Measurements from ENCODE around the gene INTS3.
"Not testable (repeated sequence)": the region's sequence is repeated elsewhere in the genome, so short reads cannot be mapped to it uniquely, and the experiment has no call there.

Gene INTS3

DNA sequence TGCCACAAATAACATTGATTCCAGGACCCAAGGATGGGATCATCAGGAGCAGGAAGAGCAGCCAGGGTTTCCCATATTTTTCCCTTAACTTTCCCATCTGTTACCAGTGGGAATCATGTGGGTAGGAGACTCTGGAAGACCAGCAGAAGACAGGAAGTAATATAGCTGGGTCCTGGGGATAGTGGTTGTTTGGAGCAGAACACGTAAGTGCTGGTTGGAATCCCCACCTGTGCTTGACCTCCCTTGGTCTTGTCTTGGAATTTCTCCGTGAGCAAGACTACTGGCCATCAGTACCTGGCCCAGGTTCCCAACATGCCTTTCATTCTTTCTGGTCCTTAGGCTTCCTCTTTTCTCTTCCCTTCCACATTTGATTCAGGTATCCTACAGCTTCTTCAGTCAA lies 26.4 kb downstream of the INTS3 start:
- DNase-seq (ENCODE audit: low read depth in 2 of 2): no peak

DNA sequence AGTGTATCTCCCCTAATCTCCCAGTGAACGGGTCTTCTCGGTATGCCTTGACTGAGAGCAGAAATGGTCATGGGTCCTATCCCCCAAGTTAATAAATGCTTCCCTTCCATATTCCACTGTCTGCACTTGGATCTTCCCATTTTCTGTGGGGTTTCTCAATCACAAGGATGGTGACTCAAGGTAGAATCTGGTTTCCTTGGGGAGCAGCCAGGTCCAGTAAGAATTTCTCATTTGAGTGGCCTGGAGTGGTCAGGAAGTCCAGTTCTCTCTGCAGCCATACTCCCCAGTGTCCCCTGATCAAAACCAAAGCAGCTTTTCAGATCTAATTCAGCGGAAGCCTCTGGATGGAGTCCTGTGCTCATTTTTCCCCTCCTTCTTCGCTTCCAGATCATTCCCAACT lies 32.6 kb downstream of the INTS3 start:
- no peak for DNase-seq (ENCODE audit: low read depth in 2 of 2)

DNA sequence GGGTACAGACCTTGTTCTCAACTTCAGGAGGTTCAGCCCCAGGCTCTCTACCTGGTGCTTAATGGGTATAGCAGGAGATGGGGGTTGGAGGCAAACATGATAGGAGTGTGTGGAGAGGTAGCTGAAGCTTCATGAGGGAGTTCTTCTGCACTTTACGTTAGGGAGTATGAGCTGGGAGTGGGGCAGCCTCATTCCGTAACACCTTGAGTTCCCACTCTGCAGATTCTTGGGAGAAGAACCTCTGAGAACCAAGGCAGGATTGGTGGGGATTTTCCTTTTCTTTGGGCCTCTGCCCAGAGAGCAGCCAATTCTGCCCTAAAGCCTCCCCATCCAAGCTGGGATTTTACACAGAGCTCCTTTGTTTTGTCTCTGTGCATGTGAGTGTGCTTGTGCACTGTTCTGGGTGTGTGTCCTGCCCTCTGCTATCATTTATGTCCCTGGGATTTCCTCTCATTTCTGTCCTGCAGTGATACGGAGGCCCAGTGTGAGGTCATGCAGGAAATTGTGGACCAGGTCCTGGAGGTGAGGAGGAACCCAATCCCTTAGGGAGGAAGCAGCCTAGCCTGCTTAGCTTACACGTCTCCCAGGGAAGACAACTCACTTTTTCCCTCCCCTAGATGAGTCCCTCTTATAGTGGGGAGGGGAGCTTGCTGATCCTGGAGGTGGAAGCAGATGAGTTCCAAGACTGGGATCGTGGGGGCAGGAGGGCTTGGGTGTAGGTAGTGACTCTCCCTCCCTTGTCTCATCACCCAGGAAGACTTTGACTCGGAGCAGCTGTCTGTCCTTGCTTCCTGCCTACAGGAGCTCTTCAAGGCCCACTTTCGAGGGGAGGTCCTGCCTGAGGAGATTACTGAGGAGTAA lies 35.7 kb downstream of the INTS3 start:
- no peak for DNase-seq (ENCODE audit: low read depth in 2 of 2)

DNA sequence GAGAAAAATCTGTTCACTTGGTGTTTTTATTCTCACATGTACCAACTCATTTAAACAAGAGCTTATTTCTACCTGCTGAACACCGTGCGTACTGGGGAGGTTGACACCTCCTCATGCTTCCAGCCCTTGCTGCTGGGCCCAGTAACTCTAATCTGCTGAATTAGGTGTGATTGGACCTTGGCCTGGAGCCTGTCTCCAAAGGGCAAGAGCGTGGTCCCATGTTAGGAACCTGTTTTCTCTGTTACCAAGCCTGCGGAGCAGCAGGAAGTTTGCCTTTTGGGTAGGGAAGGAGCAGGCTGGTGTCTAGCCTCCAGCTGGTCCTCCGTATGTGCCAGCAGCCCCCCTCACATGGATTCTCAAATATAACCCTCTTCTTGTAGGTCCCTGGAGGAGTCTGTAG lies 36.5 kb downstream of the INTS3 start:
- no peak for DNase-seq (ENCODE audit: low read depth in 2 of 2)

DNA sequence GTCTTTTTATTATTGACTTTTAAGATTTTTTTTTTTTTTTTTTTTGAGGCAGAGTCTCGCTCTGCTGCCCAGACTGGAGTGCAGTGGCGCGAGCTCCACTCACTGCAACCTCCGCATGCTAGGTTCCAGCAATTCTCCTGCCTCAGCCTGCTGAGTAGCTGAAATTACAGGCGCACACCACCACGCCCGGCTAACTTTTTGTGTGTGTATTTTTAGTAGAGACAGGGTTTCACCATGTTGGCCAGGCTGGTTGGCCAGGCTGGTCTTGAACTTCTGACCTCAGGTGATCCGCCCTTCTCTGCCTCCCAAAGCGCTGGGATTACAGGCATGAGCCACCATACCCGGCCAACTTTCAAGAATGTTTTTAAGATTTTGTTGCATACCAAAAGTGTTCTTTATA lies 38.8 kb downstream of the INTS3 start:
- not testable (repeated sequence) for DNase-seq (ENCODE audit: low read depth in 2 of 2)

DNA sequence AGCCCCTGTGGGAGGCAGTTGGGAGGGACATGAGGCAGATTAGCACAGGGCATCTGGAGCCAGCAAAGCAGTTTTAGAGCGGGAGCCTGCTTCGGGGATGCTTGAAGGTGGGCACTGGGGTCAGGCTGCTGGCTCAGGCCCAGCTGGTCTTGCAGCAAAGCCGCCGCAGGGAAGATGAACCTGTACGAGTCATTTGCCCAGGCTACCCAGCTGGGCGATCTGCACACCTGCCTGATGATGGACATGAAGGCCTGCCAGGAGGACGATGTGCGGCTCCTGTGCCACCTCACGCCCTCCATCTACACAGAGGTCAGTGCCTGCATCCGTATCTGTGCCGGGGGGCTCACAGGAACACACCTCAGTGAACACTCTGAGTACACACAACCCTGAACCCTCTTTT lies 39.7 kb downstream of the INTS3 start:
- DNase-seq (ENCODE audit: low read depth in 2 of 2): no peak

DNA sequence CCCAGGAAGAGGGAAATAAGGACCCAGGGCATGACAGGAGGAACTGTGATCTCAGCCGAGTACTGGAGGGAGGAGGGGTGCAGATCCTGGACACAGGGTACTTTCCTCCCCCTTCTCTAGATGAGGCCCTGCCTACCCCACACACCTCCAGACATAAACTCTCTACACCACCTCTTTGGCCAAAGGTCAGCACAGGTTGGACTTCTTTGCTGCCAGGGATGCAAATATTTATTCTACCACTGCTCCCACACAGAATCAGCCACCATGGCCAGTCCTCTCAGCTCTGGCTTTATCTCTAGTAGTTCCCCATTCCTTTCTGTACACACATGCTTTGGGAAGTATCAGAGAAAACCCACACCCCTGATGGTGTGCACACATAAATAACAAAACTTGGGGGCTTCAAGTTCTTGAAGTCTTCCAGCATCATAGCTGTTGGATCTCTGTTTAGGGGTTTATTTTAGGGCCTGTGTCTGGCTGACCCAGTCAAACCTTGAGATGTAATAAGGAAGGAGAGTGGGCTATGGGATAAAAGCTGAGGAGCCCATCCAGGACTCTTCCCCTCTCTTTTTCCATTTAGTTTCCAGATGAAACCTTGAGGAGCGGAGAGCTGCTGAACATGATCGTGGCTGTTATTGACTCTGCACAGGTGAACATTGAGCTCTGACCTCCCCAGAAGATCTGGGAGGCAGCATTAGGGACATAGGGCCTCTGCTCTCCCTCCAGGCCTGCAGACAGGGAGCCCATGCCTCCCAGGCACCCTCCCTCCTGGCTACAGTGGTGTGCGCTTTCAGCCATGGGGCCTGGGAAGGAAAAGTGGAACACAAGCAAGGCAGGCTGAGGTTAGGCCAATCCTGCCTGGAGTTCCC lies 40.7 kb downstream of the INTS3 start:
- DNase-seq (ENCODE audit: low read depth in 2 of 2): no peak

DNA sequence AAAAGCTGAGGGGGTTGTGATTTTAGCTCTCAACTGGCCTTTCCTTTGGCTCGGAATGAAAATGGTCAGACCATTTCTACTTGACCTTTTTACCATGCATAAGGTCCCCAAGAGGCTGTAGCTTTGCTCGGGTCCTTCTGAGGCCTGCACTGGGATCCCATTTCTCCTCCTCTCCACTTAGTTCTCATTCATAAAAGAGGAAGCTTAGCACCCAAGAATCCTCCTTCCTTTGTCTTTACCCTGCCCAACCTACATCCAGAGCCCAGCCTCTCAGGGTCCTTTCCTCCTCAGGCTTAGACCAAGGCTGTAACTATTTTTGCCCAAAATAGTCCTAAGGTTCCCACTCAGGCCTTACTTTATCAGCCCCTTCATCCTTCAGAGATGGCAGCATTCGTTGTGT lies 41.4 kb downstream of the INTS3 start:
- DNase-seq (ENCODE audit: low read depth in 2 of 2): no peak

DNA sequence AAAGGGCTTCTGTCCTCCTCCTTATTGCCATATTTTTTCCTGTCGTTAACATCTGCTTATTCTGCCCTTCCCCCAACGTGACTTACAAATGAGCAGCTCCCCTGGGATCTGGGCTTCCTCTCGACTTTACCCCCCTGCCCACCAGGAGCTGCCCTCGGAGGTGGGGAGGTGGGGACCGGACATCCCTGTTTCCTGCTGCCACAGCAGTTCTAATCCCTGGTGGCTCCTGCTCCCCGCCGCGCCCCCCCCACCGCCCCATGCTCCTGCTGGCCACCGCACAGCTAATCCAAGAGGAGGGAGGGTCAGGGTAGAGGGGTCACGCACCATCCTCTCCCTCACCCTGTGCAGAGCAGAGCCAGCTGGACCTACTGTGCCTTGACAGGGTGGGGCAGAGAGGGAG lies 42.9 kb downstream of the INTS3 start:
- no peak for DNase-seq (ENCODE audit: low read depth in 2 of 2)

DNA sequence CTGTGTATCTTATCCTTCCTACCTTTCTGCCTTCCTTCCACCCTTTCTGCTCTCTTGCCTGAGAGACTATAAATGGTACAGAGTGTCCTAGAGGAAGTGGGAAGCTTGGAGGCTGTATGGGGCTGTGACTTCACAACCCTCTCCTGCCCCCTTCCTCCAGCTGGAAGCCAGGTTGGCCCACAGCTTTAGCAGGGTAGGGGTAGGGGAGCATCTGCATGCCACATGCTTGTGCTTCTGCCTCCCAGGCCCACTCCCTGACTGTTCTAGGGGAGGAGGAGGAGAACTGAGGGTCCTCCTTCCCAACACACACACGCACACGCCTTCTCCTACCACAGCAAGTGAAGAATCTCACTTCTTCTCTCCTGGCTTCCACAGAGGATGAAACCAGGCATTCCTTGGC lies 43.4 kb downstream of the INTS3 start:
- DNase-seq (ENCODE audit: low read depth in 2 of 2): no peak

DNA sequence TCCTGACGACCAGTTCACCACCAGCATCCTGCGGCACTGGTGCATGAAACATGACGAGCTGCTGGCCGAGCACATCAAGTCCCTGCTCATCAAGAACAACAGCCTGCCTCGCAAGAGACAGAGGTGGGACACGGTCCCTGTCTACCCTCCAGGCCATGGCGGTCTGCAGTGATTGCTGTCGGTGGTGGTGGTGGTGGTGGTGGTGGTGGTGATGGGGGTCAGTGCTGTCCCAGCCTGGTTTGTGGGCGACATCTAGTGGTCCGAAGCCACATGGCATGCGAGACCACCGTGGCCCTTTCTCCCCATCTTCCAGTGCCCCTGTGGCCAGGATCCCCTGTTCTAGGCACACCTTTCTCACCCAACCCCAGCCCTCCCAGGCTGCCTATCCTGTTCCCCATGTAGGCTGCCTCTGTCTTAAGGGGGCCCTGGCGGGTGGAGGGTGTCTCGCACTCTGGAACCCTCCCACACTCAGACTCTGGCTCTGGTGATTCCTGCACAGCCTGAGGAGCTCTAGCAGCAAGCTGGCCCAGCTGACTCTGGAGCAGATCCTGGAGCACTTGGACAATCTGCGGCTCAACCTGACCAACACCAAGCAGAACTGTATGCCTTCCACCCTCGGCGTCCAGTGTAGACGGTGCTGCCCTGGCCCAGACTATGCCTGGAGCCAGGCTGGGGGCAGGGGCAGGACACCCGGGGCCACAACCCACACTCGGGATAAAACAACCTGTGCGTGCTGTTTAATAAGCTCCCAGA lies 44.2 kb downstream of the INTS3 start:
- no peak for DNase-seq (ENCODE audit: low read depth in 2 of 2)

DNA sequence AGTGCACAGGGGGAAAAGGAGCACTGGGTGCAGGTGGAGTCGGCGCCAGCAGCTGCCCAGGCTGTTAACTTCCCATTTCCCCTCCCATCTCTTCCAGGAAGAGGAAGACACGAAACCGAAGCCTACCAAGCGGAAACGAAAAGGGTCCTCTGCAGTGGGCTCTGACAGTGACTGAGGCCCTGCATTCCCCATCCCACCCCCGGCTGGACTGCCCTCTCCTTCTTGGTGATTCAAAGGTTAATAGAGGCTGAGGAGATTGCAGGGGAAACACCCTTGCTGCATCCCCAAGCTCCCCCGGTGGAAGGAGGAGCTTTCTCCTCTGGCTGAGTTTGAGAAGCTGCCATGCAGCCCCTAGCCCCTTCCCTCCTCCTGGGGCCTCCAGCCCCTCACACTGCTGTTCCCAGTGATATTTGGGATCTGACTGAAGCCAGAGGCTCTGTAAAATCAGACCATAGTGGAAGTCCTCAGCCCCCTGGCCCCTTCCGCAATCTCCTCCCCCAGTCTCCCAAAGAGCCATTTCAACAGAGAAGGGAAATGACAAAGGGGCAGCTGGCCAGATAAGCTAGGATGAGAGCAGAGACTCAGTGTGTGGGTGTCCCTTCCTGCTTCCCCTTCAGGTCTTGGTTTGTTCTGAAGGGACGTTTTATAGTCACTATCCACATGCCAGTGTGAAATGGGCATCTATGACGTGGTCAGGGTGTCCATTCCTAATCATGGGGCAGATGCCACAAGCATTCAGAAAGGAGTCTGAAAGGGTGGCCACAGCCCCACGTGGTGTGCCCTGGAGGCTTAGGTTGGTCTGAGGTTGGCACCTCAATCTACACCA lies 45.5 kb downstream of the INTS3 start:
- DNase-seq (ENCODE audit: low read depth in 2 of 2): no peak

DNA sequence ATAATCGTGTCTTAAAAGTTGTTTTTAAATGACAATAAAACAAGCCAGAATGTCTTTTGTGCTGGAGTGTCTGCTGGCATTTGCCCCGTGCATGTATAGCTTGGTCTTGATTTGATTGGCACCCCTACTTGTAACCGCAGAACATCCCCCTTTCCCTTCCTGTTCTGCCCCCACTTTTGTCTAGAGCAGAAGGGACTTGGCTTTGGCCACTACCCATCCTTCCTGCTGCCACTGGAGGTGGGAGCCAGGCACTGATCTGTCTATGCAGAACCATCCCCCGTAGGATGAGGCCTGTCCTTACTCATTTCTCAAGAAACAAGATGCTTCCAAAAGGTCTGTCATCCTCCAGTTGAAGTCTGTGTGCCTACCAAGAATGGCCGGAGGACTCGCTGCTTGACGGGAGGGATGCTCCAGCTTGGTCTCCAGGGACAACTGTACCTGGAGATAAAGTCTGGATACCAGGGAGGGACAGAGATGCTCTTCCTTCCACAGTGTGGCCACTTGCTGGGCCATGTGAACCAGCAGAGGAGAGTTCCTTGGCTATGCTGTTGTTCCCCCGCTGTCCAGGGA lies 46.3 kb downstream of the INTS3 start:
- DNase-seq (ENCODE audit: low read depth in 2 of 2): no peak

DNA sequence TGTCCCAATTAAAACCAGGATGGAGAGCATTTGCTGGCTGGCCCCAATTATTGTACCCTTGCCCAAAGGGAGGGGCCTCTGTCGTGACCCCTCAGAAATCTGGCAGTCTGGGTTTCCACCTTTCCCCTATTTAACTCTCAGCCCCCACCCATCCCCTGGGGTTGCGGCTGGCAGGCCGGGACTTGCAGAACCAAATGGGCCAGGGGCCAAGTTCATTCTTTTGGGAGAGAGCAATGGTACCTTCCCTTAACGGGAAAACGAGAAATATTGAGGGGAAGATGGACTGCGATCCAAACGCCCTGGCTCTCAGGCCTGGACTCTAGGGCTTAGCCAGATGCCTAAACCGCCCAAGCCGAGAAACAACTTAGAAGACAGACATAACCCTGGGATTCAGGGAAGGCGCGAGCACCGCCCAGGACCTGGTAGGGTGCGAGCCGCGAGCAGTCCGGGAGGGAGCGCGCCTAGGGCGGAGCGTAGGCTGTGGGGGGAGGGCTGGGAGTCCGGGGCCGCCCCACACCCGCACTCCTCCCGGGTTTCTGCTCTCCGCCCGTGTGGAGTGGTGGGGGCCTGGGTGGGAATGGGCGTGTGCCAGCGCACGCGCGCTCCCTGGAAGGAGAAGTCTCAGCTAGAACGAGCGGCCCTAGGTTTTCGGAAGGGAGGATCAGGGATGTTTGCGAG lies 47.1 kb downstream of the INTS3 start, which contains the start of gene SLC27A3:
Gene SLC27A3 (plus strand): TSS at position 628 of the 678 bp plus-strand sequence. CDS start 91 bp downstream, outside the sequence.
- no peak for DNase-seq (ENCODE audit: low read depth in 2 of 2)

DNA sequence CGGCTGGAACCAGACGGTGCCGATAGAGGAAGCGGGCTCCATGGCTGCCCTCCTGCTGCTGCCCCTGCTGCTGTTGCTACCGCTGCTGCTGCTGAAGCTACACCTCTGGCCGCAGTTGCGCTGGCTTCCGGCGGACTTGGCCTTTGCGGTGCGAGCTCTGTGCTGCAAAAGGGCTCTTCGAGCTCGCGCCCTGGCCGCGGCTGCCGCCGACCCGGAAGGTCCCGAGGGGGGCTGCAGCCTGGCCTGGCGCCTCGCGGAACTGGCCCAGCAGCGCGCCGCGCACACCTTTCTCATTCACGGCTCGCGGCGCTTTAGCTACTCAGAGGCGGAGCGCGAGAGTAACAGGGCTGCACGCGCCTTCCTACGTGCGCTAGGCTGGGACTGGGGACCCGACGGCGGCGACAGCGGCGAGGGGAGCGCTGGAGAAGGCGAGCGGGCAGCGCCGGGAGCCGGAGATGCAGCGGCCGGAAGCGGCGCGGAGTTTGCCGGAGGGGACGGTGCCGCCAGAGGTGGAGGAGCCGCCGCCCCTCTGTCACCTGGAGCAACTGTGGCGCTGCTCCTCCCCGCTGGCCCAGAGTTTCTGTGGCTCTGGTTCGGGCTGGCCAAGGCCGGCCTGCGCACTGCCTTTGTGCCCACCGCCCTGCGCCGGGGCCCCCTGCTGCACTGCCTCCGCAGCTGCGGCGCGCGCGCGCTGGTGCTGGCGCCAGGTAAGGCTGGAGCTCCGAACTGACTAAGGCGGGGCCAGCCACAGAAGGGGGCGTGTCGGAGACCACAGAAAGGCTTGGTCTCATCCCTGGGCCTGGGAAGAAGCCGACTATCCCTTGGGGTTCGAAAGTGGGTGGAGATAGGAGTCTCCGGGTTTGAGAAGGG lies 47.8 kb downstream of the INTS3 start:
- peak; percentile 29 to 33 for DNase-seq (ENCODE audit: low read depth in 2 of 2)

DNA sequence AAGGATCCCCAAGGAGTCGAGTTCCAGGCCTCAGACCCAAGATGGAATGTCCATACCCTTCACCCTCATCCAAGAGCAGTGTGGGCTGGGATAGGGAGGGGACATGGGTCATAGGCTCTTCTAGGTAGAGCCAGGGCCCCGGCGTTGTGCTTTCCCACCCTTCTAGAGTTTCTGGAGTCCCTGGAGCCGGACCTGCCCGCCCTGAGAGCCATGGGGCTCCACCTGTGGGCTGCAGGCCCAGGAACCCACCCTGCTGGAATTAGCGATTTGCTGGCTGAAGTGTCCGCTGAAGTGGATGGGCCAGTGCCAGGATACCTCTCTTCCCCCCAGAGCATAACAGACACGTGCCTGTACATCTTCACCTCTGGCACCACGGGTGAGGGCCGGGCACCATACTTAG lies 48.5 kb downstream of the INTS3 start:
- no peak for DNase-seq (ENCODE audit: low read depth in 2 of 2)

DNA sequence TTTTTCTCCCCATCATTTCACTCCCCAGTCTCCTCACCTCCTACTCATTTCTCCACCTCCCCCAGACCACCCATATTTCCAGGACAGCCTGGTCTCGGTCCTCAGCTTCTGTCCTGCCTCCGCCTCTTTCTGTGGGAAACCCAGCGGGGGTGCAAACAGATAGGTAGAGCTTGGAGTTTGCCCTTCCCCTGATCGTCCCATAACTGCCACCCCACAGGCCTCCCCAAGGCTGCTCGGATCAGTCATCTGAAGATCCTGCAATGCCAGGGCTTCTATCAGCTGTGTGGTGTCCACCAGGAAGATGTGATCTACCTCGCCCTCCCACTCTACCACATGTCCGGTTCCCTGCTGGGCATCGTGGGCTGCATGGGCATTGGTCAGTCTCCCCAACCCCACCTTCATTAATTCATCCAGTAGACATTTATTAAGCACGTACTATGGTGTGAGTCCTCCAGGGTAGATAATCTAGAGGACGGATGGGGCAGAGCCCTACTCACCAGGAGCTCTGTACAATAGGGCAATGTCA lies 49.1 kb downstream of the INTS3 start:
- no peak for DNase-seq (ENCODE audit: low read depth in 2 of 2)

DNA sequence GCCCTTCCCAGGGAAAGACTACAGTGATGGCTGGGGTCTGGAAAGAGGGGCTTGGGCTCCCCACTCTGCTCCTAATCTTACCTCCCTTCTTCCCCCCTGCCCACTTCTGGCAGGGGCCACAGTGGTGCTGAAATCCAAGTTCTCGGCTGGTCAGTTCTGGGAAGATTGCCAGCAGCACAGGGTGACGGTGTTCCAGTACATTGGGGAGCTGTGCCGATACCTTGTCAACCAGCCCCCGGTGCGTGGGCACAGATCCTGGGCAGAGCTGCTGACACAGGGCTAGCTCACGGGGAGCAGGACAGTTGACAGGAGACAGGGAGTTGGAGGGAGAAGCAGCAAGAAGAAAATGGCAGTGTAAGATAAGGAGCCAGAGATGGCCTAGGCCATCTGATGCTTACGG lies 49.8 kb downstream of the INTS3 start:
- no peak for DNase-seq (ENCODE audit: low read depth in 2 of 2)
